MG63 (cell line): ENCODE results near the gene SNX27. TPM values are rescaled to one million over a fixed set of nuclear protein-coding genes. Genes with fewer than 3 reads are reported as not detected.
"Not testable (repeated sequence)": the region's sequence is repeated elsewhere in the genome, so short reads cannot be mapped to it uniquely, and the experiment has no call there.

Experiments
- DNase-seq: peaks from one replicate; pipeline ENCODE4 v3.0.0-alpha.2; 2020
- H3K27me3 ChIP-seq: fragments of 250-450 bp; sonication (Bioruptor Pico); 2 replicates; pipeline ENCODE4 v1.5.1; 2020; ENCODE audit warnings: mild to moderate bottlenecking, moderate library complexity
- H3K36me3 ChIP-seq: fragments of 250-450 bp; sonication (Bioruptor Pico); 2 replicates; pipeline ENCODE4 v1.5.1; 2020; ENCODE audit warnings: mild to moderate bottlenecking, moderate library complexity
- H3K4me3 ChIP-seq: fragments of 250-450 bp; sonication (Bioruptor Pico); 2 replicates; pipeline ENCODE4 v1.5.1; 2020; ENCODE audit warnings: mild to moderate bottlenecking, moderate library complexity
- H3K9me3 ChIP-seq: fragments of 250-450 bp; sonication (Bioruptor Pico); 2 replicates; pipeline ENCODE4 v1.5.1; 2020; ENCODE audit warnings: mild to moderate bottlenecking, moderate library complexity
- total RNA-seq: library from RNA; depleted of rRNA; stranded (reverse); fragments of >200 nt; shearing (Covaris generic); gene quantifications from 2 replicates; pipeline ENCODE4 v1.2.3, GENCODE V29; 2014; ENCODE audit warnings: low replicate concordance

Gene SNX27
- total RNA-seq, 1 experiment from 2014 or later: 17.1 TPM

GRCh38 chr1:151668090-151668489, 56.2 kb downstream of the SNX27 start:
- no peak for DNase-seq
- Histone ChIP-seq H3K4me3 (no peak overlapping the region), H3K36me3 (peaks cover 24% of the 10 kb centered on the region)

DNA sequence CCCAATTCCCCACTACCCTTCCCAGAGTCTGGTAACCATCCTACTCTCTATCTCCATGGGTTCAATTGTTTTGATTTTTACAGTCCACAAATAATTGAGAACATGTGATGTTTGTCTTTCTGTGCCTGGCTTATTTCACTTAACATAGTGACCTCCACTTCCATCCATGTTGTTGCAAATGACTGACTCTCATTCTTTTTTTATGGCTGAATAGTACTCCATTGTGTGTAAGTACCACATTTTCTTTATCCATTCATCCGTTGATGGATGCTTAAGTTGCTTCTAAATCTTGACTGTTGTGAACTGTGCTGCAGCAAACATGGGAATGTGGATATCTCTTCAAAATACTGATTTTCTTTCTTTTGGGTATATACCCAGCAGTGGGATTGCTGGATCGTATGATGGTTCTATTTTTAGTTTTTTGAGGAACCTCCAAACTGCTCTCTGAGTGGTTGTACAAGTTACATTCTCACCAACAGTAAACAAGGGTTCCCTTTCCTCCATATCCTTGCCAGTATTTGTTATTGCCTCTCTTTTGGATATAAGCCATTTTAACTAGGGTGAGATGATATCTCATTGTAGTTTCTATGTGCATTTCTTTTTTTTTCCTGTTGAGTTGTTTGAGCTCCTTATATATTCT, 58.3 kb downstream of the SNX27 start:
- H3K36me3 ChIP-seq: peaks cover 24% of the 10 kb centered on the region
- not testable (repeated sequence) for H3K4me3 ChIP-seq, H3K9me3 ChIP-seq, H3K27me3 ChIP-seq, DNase-seq

More at GRCh38 chr1:151668090-151668489, 56.2 kb downstream of the SNX27 start:
- Histone ChIP-seq H3K9me3 (no peaks in the 10 kb centered on the region), H3K27me3 (no peaks in the 10 kb centered on the region)

- Histone ChIP-seq H3K4me3 (no peak overlapping the region), H3K36me3 (peaks cover 18% of the 10 kb centered on the region), H3K27me3 (no peaks in the 10 kb centered on the region), H3K9me3 (no peaks in the 10 kb centered on the region)
- no peak for DNase-seq
These were observed 61.6 kb downstream of the SNX27 start for GRCh38 chr1:151673407-151673806.

GRCh38 chr1:151680391-151680790, 68.5 kb downstream of the SNX27 start:
- no peaks in the 10 kb centered on the region for H3K9me3 ChIP-seq
- H3K27me3 ChIP-seq: no peaks in the 10 kb centered on the region
- no peak for DNase-seq
- peaks cover 9% of the 10 kb centered on the region for H3K36me3 ChIP-seq
- H3K4me3 ChIP-seq: no peak overlapping the region

- no peaks in the 10 kb centered on the region for H3K27me3 ChIP-seq
- DNase-seq: peak; percentile 60
- H3K36me3 ChIP-seq: peaks cover 9% of the 10 kb centered on the region
- no peak overlapping the region for H3K4me3 ChIP-seq
- no peaks in the 10 kb centered on the region for H3K9me3 ChIP-seq
These were observed 69.0 kb downstream of the SNX27 start for GRCh38 chr1:151680826-151681225.

- DNase-seq: no peak
- no peaks in the 10 kb centered on the region for H3K27me3 ChIP-seq
- H3K4me3 ChIP-seq: no peak overlapping the region
- H3K36me3 ChIP-seq: peaks cover 9% of the 10 kb centered on the region
- H3K9me3 ChIP-seq: no peaks in the 10 kb centered on the region
These were observed 70.1 kb downstream of the SNX27 start for GRCh38 chr1:151681923-151682322.

GRCh38 chr1:151682901-151683300, 71.1 kb downstream of the SNX27 start:
- H3K27me3 ChIP-seq, H3K36me3 ChIP-seq, H3K4me3 ChIP-seq, H3K9me3 ChIP-seq, DNase-seq: not testable (repeated sequence)

DNA sequence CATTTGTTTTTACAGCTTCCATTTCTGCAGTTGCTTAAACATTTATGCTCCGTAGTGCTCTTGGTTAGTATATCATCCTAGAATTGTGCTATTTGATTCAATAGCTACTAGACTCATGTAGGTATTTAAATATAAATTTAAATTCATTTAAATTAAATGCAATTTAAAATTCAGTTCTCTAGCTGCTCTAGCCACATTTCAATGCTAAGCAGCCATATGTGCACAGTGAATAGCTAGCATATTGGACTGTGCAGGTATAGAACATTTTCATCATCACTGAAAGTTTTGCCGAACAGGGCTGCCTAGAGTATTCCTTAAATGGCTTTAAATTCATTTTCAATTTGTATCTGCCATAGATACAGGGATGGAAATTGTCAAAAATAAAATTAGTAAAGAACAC, 72.3 kb downstream of the SNX27 start:
- Histone ChIP-seq H3K4me3 (no peak overlapping the region), H3K27me3 (no peaks in the 10 kb centered on the region), H3K36me3 (peaks cover 9% of the 10 kb centered on the region), H3K9me3 (no peaks in the 10 kb centered on the region)
- DNase-seq: no peak

- H3K9me3 ChIP-seq: no peaks in the 10 kb centered on the region
- no peaks in the 10 kb centered on the region for H3K27me3 ChIP-seq
- DNase-seq: no peak
- H3K36me3 ChIP-seq: peaks cover 9% of the 10 kb centered on the region
- H3K4me3 ChIP-seq: no peak overlapping the region
These were observed 74.7 kb downstream of the SNX27 start for GRCh38 chr1:151686561-151686960.

DNA sequence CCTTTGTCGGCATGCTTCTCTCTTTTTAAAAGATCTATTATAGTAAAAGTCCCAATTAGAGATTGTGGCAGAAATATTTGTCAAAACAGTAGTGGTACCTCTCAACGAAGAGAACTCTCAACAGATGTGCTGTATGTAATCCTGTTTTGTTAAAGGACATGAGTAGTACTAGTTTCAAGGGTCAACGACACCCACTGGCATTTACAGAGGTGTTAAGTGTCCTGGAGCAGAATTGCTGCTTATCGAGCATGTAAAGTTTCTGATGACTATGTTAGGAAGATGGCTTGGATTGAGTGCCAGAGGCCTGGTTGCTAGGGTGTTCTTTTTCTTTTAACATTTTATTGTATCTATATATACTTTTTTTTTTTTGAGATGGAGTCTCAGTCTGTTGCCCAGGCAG, 77.6 kb downstream of the SNX27 start:
- no peaks in the 10 kb centered on the region for H3K27me3 ChIP-seq
- no peaks in the 10 kb centered on the region for H3K9me3 ChIP-seq
- no peak overlapping the region for H3K4me3 ChIP-seq
- no peak for DNase-seq
- peaks cover 19% of the 10 kb centered on the region for H3K36me3 ChIP-seq

- Histone ChIP-seq H3K9me3 (no peaks in the 10 kb centered on the region), H3K27me3 (no peaks in the 10 kb centered on the region), H3K36me3 (peaks cover 18% of the 10 kb centered on the region), H3K4me3 (no peak overlapping the region)
- DNase-seq: no peak
These were observed 80.4 kb downstream of the SNX27 start for GRCh38 chr1:151692226-151692625.

- no peak for DNase-seq
These were observed 81.3 kb downstream of the SNX27 start for GRCh38 chr1:151693057-151693651.

GRCh38 chr1:151701515-151701914, 89.7 kb downstream of the SNX27 start:
- Histone ChIP-seq H3K9me3 (no peaks in the 10 kb centered on the region), H3K27me3 (no peaks in the 10 kb centered on the region), H3K4me3 (no peak overlapping the region), H3K36me3 (peaks cover 11% of the 10 kb centered on the region)
- DNase-seq: no peak

More at GRCh38 chr1:151693057-151693651, 81.3 kb downstream of the SNX27 start:
- no peaks in the 10 kb centered on the region for H3K27me3 ChIP-seq
- no peaks in the 10 kb centered on the region for H3K9me3 ChIP-seq
- H3K4me3 ChIP-seq: no peak overlapping the region
- peaks cover 18% of the 10 kb centered on the region for H3K36me3 ChIP-seq

- H3K36me3 ChIP-seq: peaks cover 11% of the 10 kb centered on the region
- no peak for DNase-seq
These were observed 91.1 kb downstream of the SNX27 start for GRCh38 chr1:151702936-151703335.

GRCh38 chr1:151703813-151704212, 92.0 kb downstream of the SNX27 start:
- H3K4me3 ChIP-seq: no peak overlapping the region
- H3K9me3 ChIP-seq: no peaks in the 10 kb centered on the region
- DNase-seq: no peak
- no peaks in the 10 kb centered on the region for H3K27me3 ChIP-seq
- H3K36me3 ChIP-seq: peaks cover 7% of the 10 kb centered on the region

More at GRCh38 chr1:151702936-151703335, 91.1 kb downstream of the SNX27 start:
- Histone ChIP-seq H3K9me3 (no peaks in the 10 kb centered on the region), H3K4me3 (no peak overlapping the region), H3K27me3 (no peaks in the 10 kb centered on the region)

- no peak for DNase-seq
These were observed 92.4 kb downstream of the SNX27 start for GRCh38 chr1:151704246-151704645.

GRCh38 chr1:151705146-151705545, 93.3 kb downstream of the SNX27 start:
- DNase-seq: no peak
- Histone ChIP-seq H3K36me3 (no peaks in the 10 kb centered on the region), H3K4me3 (no peak overlapping the region), H3K27me3 (no peaks in the 10 kb centered on the region), H3K9me3 (no peaks in the 10 kb centered on the region)

More at GRCh38 chr1:151704246-151704645, 92.4 kb downstream of the SNX27 start:
- H3K27me3 ChIP-seq: no peaks in the 10 kb centered on the region
- H3K36me3 ChIP-seq: peaks cover 3% of the 10 kb centered on the region
- H3K9me3 ChIP-seq: no peaks in the 10 kb centered on the region
- no peak overlapping the region for H3K4me3 ChIP-seq
